HG03460 (cell line): Measurements from ENCODE around the gene ARAP1.

ENCODE experiments used
- ATAC-seq: cut with Tn5 transposase; IDR thresholded peaks from one replicate; pipeline ENCODE4 v1.9.1; 2021; ENCODE audit not compliant: unreplicated experiment

The ARAP1 gene

GRCh38 chr11:72668629-72669347 lies 83.4 kb downstream of the ARAP1 start:
- peak; percentile 87 for ATAC-seq

DNA sequence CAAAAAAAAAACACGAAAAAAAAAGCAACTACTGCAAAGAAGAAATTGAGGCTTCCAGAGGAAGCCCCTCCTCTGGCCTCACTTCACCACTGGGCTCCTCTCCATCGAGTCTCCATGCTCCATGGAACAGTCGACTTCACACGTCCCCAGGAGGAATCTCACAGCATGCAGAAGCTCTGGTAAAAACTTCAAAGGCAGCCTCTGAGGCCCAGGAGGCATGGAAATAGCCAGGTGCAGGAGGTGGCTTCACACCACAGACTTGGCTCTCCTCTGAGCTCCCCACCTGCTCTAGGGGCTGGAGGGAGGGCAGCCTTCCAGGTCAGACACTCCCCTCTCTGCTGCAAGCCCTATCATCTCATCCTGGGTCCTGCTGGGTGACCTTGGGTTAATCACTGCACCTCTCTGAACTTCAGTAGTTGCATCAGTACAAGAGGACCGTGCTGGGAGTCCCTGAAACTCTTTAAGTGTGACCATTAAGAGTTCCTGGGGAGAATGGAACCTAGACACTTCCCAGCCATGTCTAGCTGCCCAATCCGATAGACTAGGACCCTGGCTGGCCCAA lies 86.2 kb downstream of the ARAP1 start:
- ATAC-seq, result no peak

DNA sequence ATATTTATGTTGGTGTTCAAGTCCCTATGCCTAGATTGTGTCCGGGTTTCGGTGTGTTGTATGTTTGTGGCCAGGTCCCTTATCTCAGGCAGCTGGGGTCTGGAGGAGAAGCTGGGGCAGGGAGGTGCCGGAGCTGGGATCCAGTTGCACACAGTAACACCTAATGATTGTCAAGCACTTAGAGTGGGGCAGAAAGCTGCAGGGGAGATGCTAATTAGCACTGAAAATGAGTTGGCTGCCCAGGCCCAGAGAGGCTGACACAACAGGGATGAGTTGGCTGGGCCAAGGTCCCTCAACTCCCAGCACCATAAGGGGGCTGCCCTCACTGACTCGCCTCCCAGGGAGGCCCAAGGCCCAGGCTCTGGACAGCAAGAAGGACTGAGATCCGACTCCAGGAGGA lies 90.2 kb downstream of the ARAP1 start:
- no peak for ATAC-seq

- no peak for ATAC-seq
Measured at GRCh38 chr11:72661486-72661885, 90.7 kb downstream of the ARAP1 start.

GRCh38 chr11:72658989-72659640 lies 93.1 kb downstream of the ARAP1 start:
- no peak for ATAC-seq

DNA sequence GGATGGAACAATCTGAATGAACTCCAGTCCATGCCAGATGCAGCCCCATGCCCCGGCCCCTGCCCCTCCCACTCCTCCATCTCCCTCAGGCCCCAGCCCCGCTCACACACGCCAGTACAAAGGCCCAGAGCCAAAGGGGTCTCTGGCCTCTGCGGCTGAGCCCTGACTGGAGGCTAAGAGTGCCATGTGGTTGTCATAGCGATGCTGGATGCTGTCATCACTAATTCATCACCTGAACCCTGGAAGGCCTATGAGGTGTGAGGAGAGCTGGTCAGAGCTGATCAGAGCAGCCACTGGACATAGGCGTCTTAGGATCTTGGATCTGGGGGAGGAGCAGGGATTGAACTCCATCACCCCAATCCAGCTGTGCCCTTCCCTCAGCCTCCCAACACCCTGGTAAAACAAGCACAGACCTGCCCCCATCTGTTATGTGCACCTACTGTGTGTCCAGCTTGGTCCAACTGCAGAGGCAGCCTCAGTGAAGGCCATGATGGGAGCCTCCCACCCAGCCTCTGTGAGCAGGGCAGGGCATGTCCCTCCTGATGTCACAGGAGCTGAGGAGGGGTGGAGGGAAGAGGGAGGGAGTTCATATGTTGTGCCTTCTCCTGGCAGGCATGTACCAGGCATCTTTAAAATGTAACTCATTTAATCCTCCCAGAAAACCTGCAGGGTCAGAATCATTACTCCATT lies 94.7 kb downstream of the ARAP1 start:
- no peak for ATAC-seq

GRCh38 chr11:72655896-72656464 lies 96.2 kb downstream of the ARAP1 start:
- no peak for ATAC-seq

- ATAC-seq, result no peak
Measured at GRCh38 chr11:72655014-72655413, 97.2 kb downstream of the ARAP1 start.

DNA sequence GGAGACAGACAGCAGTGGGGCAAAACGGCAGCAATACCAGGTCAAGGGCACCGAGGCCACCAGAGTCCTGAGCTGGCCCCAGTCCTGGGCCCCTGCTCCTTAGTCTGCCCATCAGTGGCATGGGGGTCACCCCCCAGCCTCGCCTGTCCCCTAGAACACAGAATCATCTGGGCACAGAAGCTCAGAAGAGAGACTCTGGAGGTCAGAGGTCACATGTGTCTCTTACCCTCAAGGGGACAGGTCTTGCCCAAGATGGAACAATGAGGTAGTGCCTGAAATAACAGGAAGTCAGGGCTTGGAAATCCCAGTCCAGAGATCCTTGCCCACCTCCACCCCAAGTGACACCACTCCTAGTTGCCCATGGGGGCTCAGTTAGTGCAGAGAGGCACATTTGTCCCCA lies 98.6 kb downstream of the ARAP1 start:
- ATAC-seq, result no peak

DNA sequence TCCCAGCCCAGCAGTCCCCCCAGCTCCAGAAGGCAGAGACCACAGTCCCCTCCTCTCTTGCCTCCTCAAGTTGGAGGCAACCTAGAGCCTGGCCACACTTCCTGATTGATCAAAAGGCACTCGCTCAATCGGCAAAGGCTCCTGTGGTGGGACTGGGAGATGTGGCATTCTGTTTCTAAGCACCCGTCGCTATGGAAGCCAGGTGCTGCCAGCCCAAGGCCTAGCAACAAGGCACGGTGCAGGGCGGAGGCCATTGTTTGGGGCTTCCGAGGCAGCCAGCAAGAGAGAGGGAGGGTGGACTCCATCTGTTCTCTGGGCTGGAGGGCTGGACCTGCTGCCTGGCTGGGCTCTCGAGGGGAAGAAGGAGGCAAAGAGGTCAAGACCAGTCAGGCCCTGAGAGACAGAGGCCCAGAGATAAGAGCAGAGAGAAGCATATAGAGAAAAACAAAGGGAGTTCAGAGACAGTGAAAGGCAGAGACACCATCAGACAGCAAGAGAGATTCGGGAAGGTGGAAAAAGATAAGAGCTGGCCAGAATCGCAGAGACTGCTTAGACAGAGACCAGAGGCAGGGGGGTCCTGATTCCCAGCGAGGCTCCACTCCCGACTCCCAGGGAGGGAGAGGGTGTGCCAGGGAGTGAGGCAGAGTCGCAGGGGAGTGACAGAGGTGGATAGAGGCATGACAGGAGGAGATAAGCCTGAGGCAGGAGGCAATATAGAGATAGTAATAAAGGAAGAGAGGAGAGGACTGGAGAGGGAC lies 99.2 kb downstream of the ARAP1 start:
- no peak for ATAC-seq

GRCh38 chr11:72652133-72652532 lies 100.1 kb downstream of the ARAP1 start:
- ATAC-seq, result no peak

DNA sequence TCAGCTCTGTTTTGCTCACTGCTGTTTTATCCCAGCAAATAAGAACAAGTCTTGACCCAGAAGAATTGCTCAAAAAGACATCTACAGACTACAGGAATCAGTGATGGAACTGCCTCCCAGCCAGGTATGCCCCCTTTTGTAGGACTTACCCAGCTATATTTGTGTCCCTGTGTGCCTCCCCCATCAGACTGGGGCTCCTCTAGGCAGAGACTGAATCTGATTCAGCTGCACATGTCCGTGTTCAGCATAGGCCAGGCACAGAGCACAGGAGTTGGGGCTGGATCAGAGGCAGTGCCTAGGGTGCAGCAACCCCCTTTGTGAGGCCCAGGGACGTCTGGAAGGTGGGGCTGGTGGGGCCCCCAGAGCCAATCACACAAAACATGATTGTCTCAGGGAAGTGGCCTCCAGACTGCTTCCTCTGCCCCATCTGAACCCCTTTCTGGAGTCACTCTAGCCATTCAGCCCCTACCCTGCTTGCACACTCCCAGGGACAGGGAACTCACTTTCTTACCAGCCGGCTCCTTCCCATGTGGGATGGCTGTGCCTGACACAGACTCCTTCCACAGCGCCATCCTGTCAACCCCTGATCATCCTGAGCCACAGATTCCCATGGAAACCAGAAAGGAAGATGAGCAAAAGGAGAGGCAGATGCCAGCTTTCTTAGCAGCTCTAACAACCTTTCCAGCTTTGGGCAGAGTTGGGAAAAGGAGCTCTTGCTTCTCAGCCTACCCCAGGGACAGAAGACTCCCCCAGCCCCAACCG lies 102.8 kb downstream of the ARAP1 start:
- ATAC-seq, result no peak

GRCh38 chr11:72648384-72649136 lies 103.6 kb downstream of the ARAP1 start:
- no peak for ATAC-seq

GRCh38 chr11:72647882-72648281 lies 104.3 kb downstream of the ARAP1 start:
- no peak for ATAC-seq

DNA sequence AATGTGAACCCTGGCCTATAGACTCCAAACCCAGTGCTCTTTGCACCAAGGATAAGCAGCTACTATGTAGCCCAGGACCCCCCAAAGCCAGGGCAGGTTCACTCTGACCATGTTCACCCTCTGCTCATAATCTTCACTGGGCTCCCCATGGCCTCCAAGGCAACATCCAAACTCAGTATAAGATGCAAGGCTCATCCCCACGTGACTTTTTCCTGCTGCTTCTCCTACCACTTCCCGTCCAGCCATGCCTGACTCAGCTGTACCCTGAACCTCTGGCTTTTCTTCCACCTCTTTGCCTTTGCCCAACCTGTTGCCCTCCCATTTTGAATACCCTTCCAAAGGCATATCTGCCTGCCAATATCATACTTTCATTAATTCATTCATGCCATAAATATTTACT lies 105.7 kb downstream of the ARAP1 start:
- ATAC-seq, result no peak

GRCh38 chr11:72646024-72646423 lies 106.2 kb downstream of the ARAP1 start:
- no peak for ATAC-seq

DNA sequence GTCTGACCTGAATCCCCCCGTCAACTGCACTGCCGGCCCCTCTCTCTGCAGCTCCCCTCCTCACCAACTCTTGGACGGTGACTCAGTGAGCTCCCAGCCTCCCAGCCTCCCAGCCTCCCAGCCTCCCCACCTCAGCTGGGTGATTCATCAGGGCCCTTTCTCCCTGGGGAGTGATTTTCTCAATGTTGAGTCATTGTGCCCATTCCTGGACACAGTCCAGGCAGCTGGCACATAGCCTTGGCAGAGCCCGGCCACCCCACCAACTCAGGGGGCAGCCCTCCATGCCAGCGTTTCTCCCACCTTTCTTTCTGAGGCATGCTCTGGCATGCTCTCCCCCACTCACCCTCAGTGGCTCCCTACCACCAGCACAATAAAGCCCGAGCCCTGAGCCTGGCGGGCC lies 108.7 kb downstream of the ARAP1 start:
- ATAC-seq, result no peak

- no peak for ATAC-seq
Measured at GRCh38 chr11:72642884-72643522, 109.2 kb downstream of the ARAP1 start.
